IPS-15b (cell line): Measurements from ENCODE around the gene TTC14.
"Not testable (repeated sequence)": the region's sequence is repeated elsewhere in the genome, so short reads cannot be mapped to it uniquely, and the experiment has no call there.

Experiments used
- H3K27me3 ChIP-seq: one replicate; pipeline ENCODE4 v1.6.1; 2013; ENCODE audit warnings: low read length; ENCODE audit not compliant: control insufficient read depth, insufficient read depth
- H3K36me3 ChIP-seq: one replicate; pipeline ENCODE4 v1.6.1; 2013; ENCODE audit warnings: low read length; ENCODE audit not compliant: control insufficient read depth, insufficient read depth
- H3K4me1 ChIP-seq: one replicate; pipeline ENCODE4 v1.6.1; 2013; ENCODE audit warnings: mild to moderate bottlenecking, low read length; ENCODE audit not compliant: control insufficient read depth, insufficient read depth
- H3K4me3 ChIP-seq: one replicate; pipeline ENCODE4 v1.5.1; 2013; ENCODE audit warnings: low read depth, low read length
- H3K9ac ChIP-seq: one replicate; pipeline ENCODE4 v1.6.1; 2013; ENCODE audit warnings: low read depth, mild to moderate bottlenecking, low read length
- H3K9me3 ChIP-seq: one replicate; pipeline ENCODE4 v1.6.1; 2013; ENCODE audit warnings: mild to moderate bottlenecking, low read length; ENCODE audit not compliant: control insufficient read depth, insufficient read depth

Gene TTC14, protein sequence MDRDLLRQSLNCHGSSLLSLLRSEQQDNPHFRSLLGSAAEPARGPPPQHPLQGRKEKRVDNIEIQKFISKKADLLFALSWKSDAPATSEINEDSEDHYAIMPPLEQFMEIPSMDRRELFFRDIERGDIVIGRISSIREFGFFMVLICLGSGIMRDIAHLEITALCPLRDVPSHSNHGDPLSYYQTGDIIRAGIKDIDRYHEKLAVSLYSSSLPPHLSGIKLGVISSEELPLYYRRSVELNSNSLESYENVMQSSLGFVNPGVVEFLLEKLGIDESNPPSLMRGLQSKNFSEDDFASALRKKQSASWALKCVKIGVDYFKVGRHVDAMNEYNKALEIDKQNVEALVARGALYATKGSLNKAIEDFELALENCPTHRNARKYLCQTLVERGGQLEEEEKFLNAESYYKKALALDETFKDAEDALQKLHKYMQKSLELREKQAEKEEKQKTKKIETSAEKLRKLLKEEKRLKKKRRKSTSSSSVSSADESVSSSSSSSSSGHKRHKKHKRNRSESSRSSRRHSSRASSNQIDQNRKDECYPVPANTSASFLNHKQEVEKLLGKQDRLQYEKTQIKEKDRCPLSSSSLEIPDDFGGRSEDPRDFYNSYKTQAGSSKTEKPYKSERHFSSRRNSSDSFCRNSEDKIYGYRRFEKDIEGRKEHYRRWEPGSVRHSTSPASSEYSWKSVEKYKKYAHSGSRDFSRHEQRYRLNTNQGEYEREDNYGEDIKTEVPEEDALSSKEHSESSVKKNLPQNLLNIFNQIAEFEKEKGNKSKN

DNA sequence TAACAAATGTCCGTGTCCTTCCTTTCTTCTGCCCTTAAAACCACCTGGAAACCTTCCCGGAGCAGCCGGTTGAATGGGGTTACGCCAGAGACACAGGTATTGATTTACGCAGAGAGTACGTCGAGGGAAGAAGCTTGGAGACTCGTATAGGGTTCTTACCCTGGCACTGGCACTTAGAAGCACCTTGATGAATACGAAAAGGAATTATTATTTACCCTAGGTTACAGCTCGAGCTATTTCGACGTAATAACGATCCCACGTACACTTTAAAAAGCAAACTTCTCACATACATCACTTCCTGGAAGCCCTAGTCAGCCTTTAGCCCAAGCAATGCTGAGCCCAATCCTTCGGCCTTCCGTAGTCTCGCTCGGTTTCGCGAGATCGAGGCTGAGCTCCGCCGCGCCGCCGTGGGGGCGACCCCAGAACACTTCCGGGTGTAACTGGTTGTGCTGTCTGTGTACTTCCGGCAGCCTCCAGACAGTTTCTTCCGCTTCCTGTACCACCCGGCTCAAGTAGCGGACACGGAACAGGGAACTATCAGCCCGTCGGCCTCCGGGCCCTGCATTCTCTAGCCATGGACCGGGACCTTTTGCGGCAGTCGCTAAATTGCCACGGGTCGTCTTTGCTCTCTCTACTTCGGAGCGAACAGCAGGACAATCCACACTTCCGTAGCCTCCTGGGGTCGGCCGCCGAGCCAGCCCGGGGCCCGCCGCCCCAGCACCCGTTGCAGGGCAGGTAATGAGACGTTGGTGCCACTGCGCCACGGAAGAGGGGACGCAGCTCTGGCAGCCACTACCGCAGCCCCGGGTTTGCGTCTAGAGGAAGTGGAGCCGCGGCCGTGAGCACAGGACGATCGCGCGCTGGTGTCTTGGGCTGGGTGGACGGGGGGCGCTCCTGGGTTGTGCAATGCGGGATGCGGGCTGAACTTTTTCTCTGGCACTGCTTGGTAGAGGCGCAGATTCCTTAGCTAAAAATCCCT lies at the start of gene TTC14:
Gene TTC14, plus strand, starts transcription at position 476 of the 979 bp plus-strand sequence. Its CDS starts 99 bp downstream, at position 575.
- Histone ChIP-seq H3K4me3 (peak within 1 kb of the TSS; percentile 71), H3K27me3 (no peaks in the 10 kb centered on the region), H3K9ac (peak within 1 kb of the TSS; percentile 80), H3K9me3 (no peaks in the 10 kb centered on the region), H3K4me1 (peaks cover 5% of the 10 kb centered on the region), H3K36me3 (peaks cover 3% of the 10 kb centered on the region)

DNA sequence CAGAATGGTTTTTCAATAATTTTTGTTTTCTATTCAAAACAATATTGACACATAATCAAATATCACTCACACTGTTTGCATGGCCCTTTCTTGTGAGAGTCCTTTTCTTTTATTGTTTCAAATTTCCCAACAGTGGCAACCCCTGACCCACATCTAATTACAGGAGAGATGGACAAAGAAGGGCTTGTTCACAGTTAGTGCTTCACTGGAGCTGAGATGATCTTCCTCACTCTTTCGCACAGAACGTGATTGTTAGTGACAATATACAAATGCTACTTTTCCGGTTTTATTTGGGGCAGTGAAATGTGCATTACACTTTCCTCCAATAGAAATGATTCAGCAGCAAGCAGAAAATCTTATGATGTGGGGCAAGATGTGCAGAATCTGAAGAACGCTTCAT lies 38.6 kb upstream of the TTC14 start:
- Histone ChIP-seq H3K4me1 (no peaks in the 10 kb centered on the region), H3K4me3 (no peak overlapping the region), H3K36me3 (no peaks in the 10 kb centered on the region), H3K9me3 (no peaks in the 10 kb centered on the region), H3K9ac (no peak overlapping the region), H3K27me3 (no peaks in the 10 kb centered on the region)

DNA sequence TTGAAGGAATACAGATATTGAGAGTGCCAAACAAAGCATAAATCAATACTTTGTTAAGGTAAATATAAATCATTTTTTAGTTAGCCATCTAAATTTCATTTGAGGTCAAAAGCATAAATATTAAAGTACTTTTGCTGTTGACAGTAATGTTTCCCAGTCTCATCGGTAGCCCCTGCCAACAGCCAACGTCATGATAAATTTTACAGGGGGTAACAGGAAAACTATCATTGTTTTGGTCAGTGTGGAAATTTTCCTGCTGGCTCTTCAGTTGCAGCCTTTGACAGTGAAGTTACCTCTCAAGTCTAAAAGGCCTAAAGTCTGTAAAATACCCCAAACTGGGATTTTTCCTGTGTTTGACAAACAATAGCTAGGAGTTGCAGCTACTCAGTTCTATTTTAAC lies 37.3 kb upstream of the TTC14 start:
- Histone ChIP-seq H3K9ac (no peak overlapping the region), H3K27me3 (no peaks in the 10 kb centered on the region), H3K36me3 (no peaks in the 10 kb centered on the region), H3K9me3 (no peaks in the 10 kb centered on the region), H3K4me3 (no peak overlapping the region), H3K4me1 (no peaks in the 10 kb centered on the region)

DNA sequence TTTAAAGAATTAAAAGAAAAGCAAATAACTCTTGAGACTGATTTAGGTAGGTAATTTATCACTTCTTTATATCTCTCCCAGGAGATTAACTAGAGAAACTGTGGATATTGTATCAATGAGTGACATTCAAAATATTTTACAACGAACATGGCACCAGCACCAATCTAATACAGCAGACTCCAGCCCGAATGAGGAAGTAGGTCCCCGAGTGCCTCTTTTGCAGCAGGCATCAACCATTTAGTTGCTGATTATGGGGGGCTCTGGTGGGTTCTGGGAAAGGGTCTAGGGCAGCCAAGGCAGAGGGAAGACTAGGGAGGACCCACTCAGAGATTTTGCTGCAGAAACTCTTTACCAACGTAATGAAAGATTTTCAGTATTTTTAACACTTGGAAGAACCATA lies 31.7 kb upstream of the TTC14 start:
- H3K4me3 ChIP-seq, result no peak overlapping the region
- H3K36me3 ChIP-seq, result no peaks in the 10 kb centered on the region
- no peaks in the 10 kb centered on the region for H3K4me1 ChIP-seq
- H3K9me3 ChIP-seq, result no peaks in the 10 kb centered on the region
- H3K9ac ChIP-seq, result no peak overlapping the region
- H3K27me3 ChIP-seq, result no peaks in the 10 kb centered on the region

DNA sequence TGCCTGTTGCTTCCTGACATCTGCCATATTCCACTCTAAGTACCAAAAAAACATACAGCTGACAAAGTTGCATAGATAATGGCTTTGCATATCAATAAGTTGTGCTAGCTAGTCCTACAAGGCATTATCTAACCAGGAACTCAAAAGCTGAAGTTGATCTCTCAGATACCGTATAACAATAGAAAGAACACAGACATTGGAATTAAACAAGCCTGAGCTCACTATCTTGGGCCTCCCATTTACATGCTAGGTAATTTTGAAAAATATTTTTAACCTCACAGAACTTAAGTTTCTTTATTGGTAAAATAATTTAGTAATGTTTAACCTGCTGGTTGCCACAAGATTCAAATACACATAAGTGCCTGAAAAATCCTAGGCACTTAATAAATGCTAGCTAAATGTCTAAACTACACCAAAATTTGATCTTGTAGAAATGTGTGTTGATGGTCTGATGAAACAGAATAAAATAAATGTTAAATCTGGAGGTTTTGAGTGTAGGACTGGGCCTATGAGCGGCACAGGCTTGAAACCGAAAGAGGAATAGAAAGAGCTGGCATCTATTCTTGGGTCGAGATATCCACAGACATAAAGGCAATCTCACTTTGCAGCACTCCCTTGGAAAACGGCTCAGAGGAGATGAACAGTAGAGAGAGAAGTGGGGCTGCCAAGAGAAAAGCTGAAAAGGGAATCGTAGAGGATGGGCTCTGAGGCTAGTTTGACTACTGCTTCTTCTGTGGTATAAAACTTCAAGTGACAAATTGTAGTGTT lies 29.9 kb upstream of the TTC14 start:
- H3K9ac ChIP-seq, result no peak overlapping the region
- no peaks in the 10 kb centered on the region for H3K4me1 ChIP-seq
- H3K27me3 ChIP-seq, result no peaks in the 10 kb centered on the region

DNA sequence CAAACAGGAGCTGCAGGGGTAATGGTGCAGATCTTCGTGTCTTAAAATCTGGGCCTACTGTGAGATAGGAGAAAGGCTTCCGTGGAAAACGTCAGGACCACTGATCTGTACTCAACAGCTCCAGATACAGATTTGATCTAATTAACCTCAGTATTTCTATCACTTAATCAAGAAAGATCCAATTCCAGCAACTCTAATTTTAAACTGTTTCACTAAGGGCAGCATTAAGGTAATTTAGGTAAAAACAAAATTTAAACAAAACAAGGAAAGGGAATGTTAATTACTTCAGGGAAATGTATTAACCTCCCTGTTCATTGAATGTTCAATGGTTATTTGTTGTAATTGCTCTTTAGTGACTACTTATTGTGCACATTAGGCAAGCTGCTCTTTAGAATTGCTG lies 26.4 kb upstream of the TTC14 start:
- Histone ChIP-seq H3K36me3 (no peaks in the 10 kb centered on the region), H3K27me3 (no peaks in the 10 kb centered on the region), H3K4me1 (no peaks in the 10 kb centered on the region), H3K4me3 (no peak overlapping the region), H3K9ac (no peak overlapping the region), H3K9me3 (no peaks in the 10 kb centered on the region)

More for the DNA sequence above, 29.9 kb upstream of the TTC14 start:
- H3K9me3 ChIP-seq, result no peaks in the 10 kb centered on the region
- no peaks in the 10 kb centered on the region for H3K36me3 ChIP-seq
- no peak overlapping the region for H3K4me3 ChIP-seq

DNA sequence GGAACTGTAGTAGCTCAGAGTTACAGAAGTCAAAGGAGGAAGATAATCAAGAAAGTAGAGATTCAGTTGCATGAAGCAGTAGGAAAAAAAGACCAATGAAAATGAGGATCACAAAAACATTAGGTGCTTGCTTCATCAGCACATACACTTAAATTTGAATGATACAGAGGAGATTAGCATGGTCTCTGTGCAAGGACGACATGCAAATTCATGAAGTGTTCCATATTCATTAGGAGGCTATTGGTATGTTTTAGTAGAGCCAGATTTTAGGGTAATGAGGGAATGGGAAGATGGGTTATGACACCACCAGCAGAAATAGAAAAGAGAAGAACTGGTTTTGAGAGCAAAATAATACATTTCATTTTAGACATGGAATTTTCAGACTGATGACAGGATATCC lies 21.0 kb upstream of the TTC14 start:
- H3K9ac ChIP-seq, result no peak overlapping the region
- H3K36me3 ChIP-seq, result no peaks in the 10 kb centered on the region
- H3K9me3 ChIP-seq, result no peaks in the 10 kb centered on the region
- H3K27me3 ChIP-seq, result no peaks in the 10 kb centered on the region
- no peak overlapping the region for H3K4me3 ChIP-seq
- no peaks in the 10 kb centered on the region for H3K4me1 ChIP-seq

DNA sequence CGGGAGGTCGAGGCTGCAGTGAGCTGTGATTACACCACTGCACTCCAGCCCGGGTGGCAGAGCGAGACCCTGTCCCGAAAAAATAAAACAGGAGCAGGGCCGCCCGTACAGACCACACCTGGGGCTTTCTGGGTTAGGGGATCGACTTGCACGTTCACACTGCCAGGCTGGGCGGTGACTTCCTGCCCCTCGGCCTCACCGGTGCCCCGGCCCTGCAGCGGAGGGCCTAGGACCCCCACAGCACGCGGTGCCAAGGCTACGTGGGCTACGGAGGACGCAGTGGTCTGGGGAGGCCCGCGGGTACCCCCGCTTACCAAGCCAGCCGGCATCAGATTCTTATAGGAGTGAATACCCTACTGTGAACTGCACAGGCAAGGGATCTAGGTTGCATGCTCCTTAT lies 11.6 kb upstream of the TTC14 start:
- Histone ChIP-seq H3K27me3 (no peaks in the 10 kb centered on the region), H3K9ac (no peak overlapping the region), H3K4me3 (no peak overlapping the region), H3K4me1 (no peaks in the 10 kb centered on the region), H3K9me3 (no peaks in the 10 kb centered on the region), H3K36me3 (no peaks in the 10 kb centered on the region)

DNA sequence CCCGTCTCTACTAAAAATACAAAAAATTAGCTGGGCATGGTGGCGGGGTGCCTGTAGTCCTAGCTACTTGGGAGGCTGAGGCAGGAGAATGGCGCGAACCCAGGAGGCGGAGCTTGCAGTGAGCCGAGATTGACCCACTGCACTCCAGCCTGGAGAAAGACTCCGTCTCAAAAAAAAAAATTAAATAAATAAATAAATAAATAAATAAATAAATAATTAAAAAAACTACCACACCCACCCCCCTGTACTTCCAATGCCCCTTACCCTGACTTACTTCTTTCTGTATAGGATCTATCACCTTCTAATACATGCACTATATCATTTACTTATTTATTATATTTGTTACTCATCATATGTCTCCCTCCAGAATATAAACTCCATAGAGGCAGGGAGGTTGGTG lies 8.3 kb upstream of the TTC14 start:
- H3K36me3 ChIP-seq, H3K9ac ChIP-seq, H3K4me1 ChIP-seq, H3K27me3 ChIP-seq, H3K9me3 ChIP-seq, H3K4me3 ChIP-seq: not testable (repeated sequence)

DNA sequence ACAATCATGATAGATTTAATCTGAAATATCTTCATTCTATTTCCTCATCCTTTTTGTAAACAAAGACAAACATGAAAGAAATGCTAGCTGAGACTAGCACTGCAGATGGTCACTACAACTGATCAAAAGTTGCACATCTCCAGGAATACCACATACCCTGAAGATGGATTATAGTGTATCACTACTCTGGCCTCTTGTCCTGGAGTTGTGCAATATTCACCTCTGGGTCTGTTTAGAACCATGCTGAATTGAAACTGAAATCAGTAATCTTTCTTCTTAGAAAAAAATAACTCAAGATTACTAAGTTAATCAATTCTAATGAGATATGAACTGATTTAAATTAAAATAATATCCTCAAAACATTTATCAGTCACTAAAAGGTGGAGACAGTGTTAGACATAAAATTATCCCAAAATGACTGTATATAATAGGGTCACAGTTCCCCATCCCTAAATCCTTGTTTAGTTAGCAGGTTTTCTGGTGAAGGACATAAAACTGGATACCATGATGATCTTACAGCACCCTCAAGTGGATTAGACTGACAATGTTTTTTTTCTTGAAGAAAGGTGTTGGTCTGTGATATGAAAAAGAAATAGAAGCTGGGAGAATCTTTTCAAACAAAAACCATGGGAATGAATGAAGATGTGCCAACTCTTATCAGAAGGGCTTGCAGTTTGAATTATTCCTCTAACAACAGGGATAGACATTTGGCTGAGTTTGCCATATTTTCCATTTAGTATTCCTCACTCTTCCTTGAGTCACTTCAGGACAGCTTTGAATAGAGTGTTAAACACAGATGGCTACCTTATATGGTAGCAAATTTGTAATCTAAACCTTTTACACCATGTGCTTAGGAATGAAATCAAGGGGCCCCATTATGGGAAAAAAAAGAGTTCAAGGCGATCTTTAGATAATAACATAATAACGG lies 7.1 kb upstream of the TTC14 start:
- no peak overlapping the region for H3K4me3 ChIP-seq
- no peaks in the 10 kb centered on the region for H3K4me1 ChIP-seq
- H3K9ac ChIP-seq, result no peak overlapping the region
- H3K9me3 ChIP-seq, result no peaks in the 10 kb centered on the region
- H3K36me3 ChIP-seq, result no peaks in the 10 kb centered on the region
- H3K27me3 ChIP-seq, result no peaks in the 10 kb centered on the region
